ENCODE data around the gene EYS. TPM values are rescaled to one million over a fixed set of nuclear protein-coding genes. Genes with fewer than 3 reads are reported as not detected.

The EYS gene
- total and polyA plus RNA-seq, 9 of the 15 experiments (the other 6 are each of a cell fraction or from before 2014, with no cell fraction given), result 0.03 to 0.36 (median 0.10) TPM; not detected in 2

GRCh38 chr6:64299176-64299575 lies 1407.8 kb downstream of the EYS start (continued):
- TF ChIP-seq ZBTB33 (CRISPR knock-in tag; IDR thresholded peaks at IDR 0.05), result no peak
- TF ChIP-seq ZBTB8A (IDR thresholded peaks at IDR 0.05; ENCODE audit: partially characterized antibody), result no peak

- Histone ChIP-seq H2AFZ (ENCODE audit: low read depth, low read length) (no peak overlapping the region), H3K27me3 (ENCODE audit: control insufficient read depth in 2 of 2, insufficient read depth in 2 of 2, low read length in 2 of 2) (no peaks in the 10 kb centered on the region), H3K36me3 (ENCODE audit: control insufficient read depth, insufficient read depth, low read length) (no peaks in the 10 kb centered on the region), H3K9me1 (ENCODE audit: control insufficient read depth, insufficient read depth, low read length) (no peaks in the 10 kb centered on the region), H3K9me3 (replicated peaks; ENCODE audit: control insufficient read depth, insufficient read depth, low read depth, low read length) (no peaks in the 10 kb centered on the region), H3K79me2 (ENCODE audit: control insufficient read depth, insufficient read depth, low read length) (no peaks in the 10 kb centered on the region), H3K9ac (ENCODE audit: insufficient read depth in 1 of 2, low read depth in 2 of 2, low read length in 2 of 2) (no peak overlapping the region), H3K4me2 (ENCODE audit: insufficient read depth, low read length) (no peak overlapping the region), H3K27ac (ENCODE audit: extremely low read depth, low read depth, low read length) (no peak overlapping the region), H3K4me3 (no peak overlapping the region), H4K20me1 (replicated peaks; ENCODE audit: control insufficient read depth, insufficient read depth, low read length) (no peaks in the 10 kb centered on the region), H3K4me1 (replicated peaks in 1 of 2; ENCODE audit: control insufficient read depth in 2 of 2, insufficient read depth in 2 of 2, low read length in 2 of 2) (no peaks in the 10 kb centered on the region)
- intact Hi-C loops (cut with micrococcal nuclease), result no loop called here
- no peak for FAIRE-seq
- DNase-seq (ENCODE audit: extremely low read depth in 1 of 4, low spot score in 3 of 4), result no peak
- CTCF ChIA-PET (ENCODE audit: low intra/inter-chr PET ratio), result no interaction called here
- TF ChIP-seq ZNF311 (CRISPR knock-in tag; IDR thresholded peaks at IDR 0.05), result no peak
- TF ChIP-seq ETS2 (tag; IDR thresholded peaks at IDR 0.05; ENCODE audit: borderline replicate concordance, poor library complexity, severe bottlenecking), result no peak
- TF ChIP-seq GABPB1 (CRISPR knock-in tag; IDR thresholded peaks at IDR 0.05), result no peak
- no peak for TF ChIP-seq TBP (optimal IDR thresholded peaks at IDR 0.05; ENCODE audit: low read depth, low read length)
- no peak for TF ChIP-seq RBM25 (IDR thresholded peaks at IDR 0.05; ENCODE audit: low read depth, low read length, severe bottlenecking)
- TF ChIP-seq AFF4 (CRISPR knock-in tag; IDR thresholded peaks at IDR 0.05), result no peak
- TF ChIP-seq MIER1 (IDR thresholded peaks at IDR 0.05; ENCODE audit: low read depth), result no peak
- TF ChIP-seq ZNF444 (CRISPR knock-in tag; IDR thresholded peaks at IDR 0.05), result no peak
- no peak for TF ChIP-seq ZNF766 (CRISPR knock-in tag; conservative IDR thresholded peaks at IDR 0.05)
- ATAC-seq, result no peak
- no TSS peak for BruUV-seq (replicated peaks)
- in situ Hi-C loops (cut with MboI), result no loop called here
- POLR2A ChIA-PET, result no interaction called here
Observed at GRCh38 chr6:64294034-64294433, 1413.0 kb downstream of the EYS start.
